ENCODE data around the gene SELENOM.

The SELENOM gene

DNA sequence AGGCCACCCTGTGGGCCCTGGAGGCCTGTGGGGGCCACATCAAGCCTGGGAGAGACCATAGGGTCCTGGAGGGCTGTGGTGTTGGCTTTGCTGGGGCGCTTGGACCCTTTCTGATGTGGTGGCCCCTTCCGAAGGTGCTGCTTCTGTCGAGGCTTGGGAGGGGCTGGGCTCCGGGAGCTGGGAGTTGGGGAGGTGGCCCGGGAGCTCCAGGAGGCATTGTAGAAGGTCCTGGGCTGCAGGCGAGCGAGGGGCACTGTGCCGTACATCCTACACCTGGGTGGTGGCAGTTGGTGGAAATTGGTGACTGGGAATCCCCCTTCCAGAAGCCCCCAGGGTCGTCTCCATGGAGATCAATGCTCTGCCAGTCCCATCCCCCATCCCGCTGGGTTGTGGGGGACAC, 30.4 kb upstream of the SELENOM start:
- no peaks in the 10 kb centered on the region for H3K79me2 ChIP-seq (ENCODE audit: insufficient read depth, low read length)
- no peak overlapping the region for H3K4me3 ChIP-seq (ENCODE audit: low read depth in 1 of 2, low read length in 2 of 2)
- no peak for ATAC-seq (ENCODE audit: insufficient read depth, low read depth)

DNA sequence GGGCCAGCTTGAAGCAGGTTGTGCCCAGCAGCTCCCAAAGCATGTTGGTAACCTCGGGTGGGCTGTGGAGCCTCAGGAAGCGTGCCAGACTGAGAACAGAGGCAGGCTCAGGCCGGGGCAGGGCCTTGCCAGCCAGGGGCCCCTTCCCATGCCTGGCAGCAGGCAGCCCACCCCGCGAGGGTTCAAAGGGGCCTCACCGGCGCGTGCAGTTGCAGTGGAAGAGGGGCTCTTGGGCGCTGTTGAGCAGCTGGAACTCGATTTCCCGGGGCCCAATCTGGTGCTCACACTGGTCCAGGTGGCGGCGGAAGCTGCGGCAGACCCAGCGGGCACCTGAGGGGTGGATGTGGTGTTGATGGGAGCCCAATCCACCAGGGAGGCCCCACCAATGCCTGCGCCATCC, 29.3 kb upstream of the SELENOM start:
- Histone ChIP-seq H3K4me2 (ENCODE audit: insufficient read depth, low read length) (no peak overlapping the region), H3K4me3 (ENCODE audit: low read depth in 1 of 2, low read length in 2 of 2) (no peak overlapping the region), H3K36me3 (ENCODE audit: insufficient read depth, low read length) (no peaks in the 10 kb centered on the region), H3K79me2 (ENCODE audit: insufficient read depth, low read length) (no peaks in the 10 kb centered on the region), H3K27me3 (ENCODE audit: insufficient read depth, low read length, poor library complexity) (no peaks in the 10 kb centered on the region), H3K4me1 (ENCODE audit: insufficient read depth, low read length) (no peaks in the 10 kb centered on the region), H4K20me1 (ENCODE audit: insufficient read depth, low read length) (no peaks in the 10 kb centered on the region), H3K9me3 (ENCODE audit: insufficient read depth, low read length, severe bottlenecking) (no peaks in the 10 kb centered on the region), H2AFZ (ENCODE audit: low read depth, low read length) (no peak overlapping the region), H3K27ac (ENCODE audit: low read length) (no peak overlapping the region), H3K9ac (ENCODE audit: low read depth, low read length) (no peak overlapping the region)
- DNase-seq (no peak), ATAC-seq (ENCODE audit: insufficient read depth, low read depth) (no peak)
- TF ChIP-seq, protein P1, sequence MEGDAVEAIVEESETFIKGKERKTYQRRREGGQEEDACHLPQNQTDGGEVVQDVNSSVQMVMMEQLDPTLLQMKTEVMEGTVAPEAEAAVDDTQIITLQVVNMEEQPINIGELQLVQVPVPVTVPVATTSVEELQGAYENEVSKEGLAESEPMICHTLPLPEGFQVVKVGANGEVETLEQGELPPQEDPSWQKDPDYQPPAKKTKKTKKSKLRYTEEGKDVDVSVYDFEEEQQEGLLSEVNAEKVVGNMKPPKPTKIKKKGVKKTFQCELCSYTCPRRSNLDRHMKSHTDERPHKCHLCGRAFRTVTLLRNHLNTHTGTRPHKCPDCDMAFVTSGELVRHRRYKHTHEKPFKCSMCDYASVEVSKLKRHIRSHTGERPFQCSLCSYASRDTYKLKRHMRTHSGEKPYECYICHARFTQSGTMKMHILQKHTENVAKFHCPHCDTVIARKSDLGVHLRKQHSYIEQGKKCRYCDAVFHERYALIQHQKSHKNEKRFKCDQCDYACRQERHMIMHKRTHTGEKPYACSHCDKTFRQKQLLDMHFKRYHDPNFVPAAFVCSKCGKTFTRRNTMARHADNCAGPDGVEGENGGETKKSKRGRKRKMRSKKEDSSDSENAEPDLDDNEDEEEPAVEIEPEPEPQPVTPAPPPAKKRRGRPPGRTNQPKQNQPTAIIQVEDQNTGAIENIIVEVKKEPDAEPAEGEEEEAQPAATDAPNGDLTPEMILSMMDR (IDR thresholded peaks at IDR 0.05; ENCODE audit: borderline replicate concordance, extremely low read depth, low read length, poor library complexity, severe bottlenecking): no peak
- TF ChIP-seq EZH2 (IDR thresholded peaks at IDR 0.05; ENCODE audit: borderline replicate concordance, low read depth, low read length, severe bottlenecking): no peak

More for the DNA sequence above, 30.4 kb upstream of the SELENOM start:
- no peak overlapping the region for H3K27ac ChIP-seq (ENCODE audit: low read length)
- H3K9me3 ChIP-seq (ENCODE audit: insufficient read depth, low read length, severe bottlenecking): no peaks in the 10 kb centered on the region
- no peaks in the 10 kb centered on the region for H3K4me1 ChIP-seq (ENCODE audit: insufficient read depth, low read length)
- H3K27me3 ChIP-seq (ENCODE audit: insufficient read depth, low read length, poor library complexity): no peaks in the 10 kb centered on the region
- TF ChIP-seq EZH2 (IDR thresholded peaks at IDR 0.05; ENCODE audit: borderline replicate concordance, low read depth, low read length, severe bottlenecking): no peak
- TF ChIP-seq, protein P1 (IDR thresholded peaks at IDR 0.05; ENCODE audit: borderline replicate concordance, extremely low read depth, low read length, poor library complexity, severe bottlenecking): no peak
- no peak for DNase-seq
- no peaks in the 10 kb centered on the region for H4K20me1 ChIP-seq (ENCODE audit: insufficient read depth, low read length)
- no peak overlapping the region for H2AFZ ChIP-seq (ENCODE audit: low read depth, low read length)
- no peak overlapping the region for H3K9ac ChIP-seq (ENCODE audit: low read depth, low read length)
- H3K4me2 ChIP-seq (ENCODE audit: insufficient read depth, low read length): no peak overlapping the region
- no peaks in the 10 kb centered on the region for H3K36me3 ChIP-seq (ENCODE audit: insufficient read depth, low read length)

DNA sequence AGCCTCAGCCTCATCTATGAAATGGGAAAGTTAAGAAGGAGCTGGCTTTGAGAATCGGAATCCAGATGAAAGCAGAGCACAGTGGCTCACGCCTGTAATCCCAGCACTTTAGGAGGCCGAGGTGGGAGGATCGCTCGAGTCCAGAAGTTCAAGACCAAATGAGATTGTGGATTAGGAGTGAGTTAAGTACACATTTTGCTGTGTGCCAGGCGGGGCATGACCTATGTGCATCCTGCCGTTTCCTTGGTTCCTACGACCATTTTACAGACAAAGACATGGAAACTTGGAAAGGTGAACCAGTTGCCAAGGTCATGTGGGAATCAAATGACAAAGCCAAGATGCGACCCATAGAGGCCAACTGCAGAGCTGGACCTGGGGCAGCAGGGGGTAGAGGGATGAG, 28.8 kb upstream of the SELENOM start:
- Histone ChIP-seq H3K27me3 (ENCODE audit: insufficient read depth, low read length, poor library complexity) (no peaks in the 10 kb centered on the region), H3K36me3 (ENCODE audit: insufficient read depth, low read length) (no peaks in the 10 kb centered on the region), H3K79me2 (ENCODE audit: insufficient read depth, low read length) (no peaks in the 10 kb centered on the region), H3K9me3 (ENCODE audit: insufficient read depth, low read length, severe bottlenecking) (no peaks in the 10 kb centered on the region), H3K27ac (ENCODE audit: low read length) (no peak overlapping the region), H2AFZ (ENCODE audit: low read depth, low read length) (no peak overlapping the region), H4K20me1 (ENCODE audit: insufficient read depth, low read length) (no peaks in the 10 kb centered on the region), H3K4me3 (ENCODE audit: low read depth in 1 of 2, low read length in 2 of 2) (no peak overlapping the region), H3K4me1 (ENCODE audit: insufficient read depth, low read length) (no peaks in the 10 kb centered on the region), H3K9ac (ENCODE audit: low read depth, low read length) (no peak overlapping the region), H3K4me2 (ENCODE audit: insufficient read depth, low read length) (no peak overlapping the region)
- ATAC-seq (ENCODE audit: insufficient read depth, low read depth): no peak
- DNase-seq: no peak
- TF ChIP-seq EZH2 (IDR thresholded peaks at IDR 0.05; ENCODE audit: borderline replicate concordance, low read depth, low read length, severe bottlenecking): no peak
- TF ChIP-seq, protein P1 (IDR thresholded peaks at IDR 0.05; ENCODE audit: borderline replicate concordance, extremely low read depth, low read length, poor library complexity, severe bottlenecking): no peak

DNA sequence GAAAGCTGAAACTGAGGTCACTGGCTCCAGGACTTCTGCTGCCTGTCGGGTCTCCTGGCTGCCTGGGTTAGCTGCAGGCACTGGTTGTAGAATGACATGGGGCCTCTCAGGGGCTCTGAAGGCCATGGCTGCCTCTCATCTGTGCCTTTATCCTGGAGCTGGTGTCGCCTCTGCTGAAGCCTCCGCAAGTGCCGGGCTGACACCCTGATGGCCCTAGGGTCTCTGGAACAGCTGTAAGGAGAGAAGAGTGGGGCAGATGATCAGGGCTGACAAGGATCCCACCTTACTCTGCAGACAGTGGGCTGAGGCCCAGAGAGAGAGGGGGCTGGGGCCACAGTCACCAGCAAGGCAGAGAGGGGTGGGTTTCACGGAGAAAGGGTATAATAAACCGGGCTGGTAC, 28.3 kb upstream of the SELENOM start:
- no peak overlapping the region for H3K9ac ChIP-seq (ENCODE audit: low read depth, low read length)
- H2AFZ ChIP-seq (ENCODE audit: low read depth, low read length): no peak overlapping the region
- TF ChIP-seq, protein P1 (IDR thresholded peaks at IDR 0.05; ENCODE audit: borderline replicate concordance, extremely low read depth, low read length, poor library complexity, severe bottlenecking): no peak
- TF ChIP-seq EZH2 (IDR thresholded peaks at IDR 0.05; ENCODE audit: borderline replicate concordance, low read depth, low read length, severe bottlenecking): no peak
- no peak overlapping the region for H3K4me2 ChIP-seq (ENCODE audit: insufficient read depth, low read length)
- no peak for DNase-seq
- no peaks in the 10 kb centered on the region for H3K79me2 ChIP-seq (ENCODE audit: insufficient read depth, low read length)
- no peak for ATAC-seq (ENCODE audit: insufficient read depth, low read depth)
- no peaks in the 10 kb centered on the region for H4K20me1 ChIP-seq (ENCODE audit: insufficient read depth, low read length)
- no peaks in the 10 kb centered on the region for H3K27me3 ChIP-seq (ENCODE audit: insufficient read depth, low read length, poor library complexity)
- H3K4me1 ChIP-seq (ENCODE audit: insufficient read depth, low read length): no peaks in the 10 kb centered on the region
- H3K27ac ChIP-seq (ENCODE audit: low read length): no peak overlapping the region
- no peaks in the 10 kb centered on the region for H3K36me3 ChIP-seq (ENCODE audit: insufficient read depth, low read length)
- no peak overlapping the region for H3K4me3 ChIP-seq (ENCODE audit: low read depth in 1 of 2, low read length in 2 of 2)
- no peaks in the 10 kb centered on the region for H3K9me3 ChIP-seq (ENCODE audit: insufficient read depth, low read length, severe bottlenecking)

Measured in DND-41 (cell line).